Embryonic facial prominence (tissue), 1 donor: Measurements from ENCODE around the gene IGLL5.
"Not testable (repeated sequence)": the region's sequence is repeated elsewhere in the genome, so short reads cannot be mapped to it uniquely, and the experiment has no call there.

Experiments used
- DNase-seq: peaks from one replicate; pipeline ENCODE4 v3.0.0-alpha.2; 2016; ENCODE audit errors: extremely low spot score

IGLL5 gene

DNA sequence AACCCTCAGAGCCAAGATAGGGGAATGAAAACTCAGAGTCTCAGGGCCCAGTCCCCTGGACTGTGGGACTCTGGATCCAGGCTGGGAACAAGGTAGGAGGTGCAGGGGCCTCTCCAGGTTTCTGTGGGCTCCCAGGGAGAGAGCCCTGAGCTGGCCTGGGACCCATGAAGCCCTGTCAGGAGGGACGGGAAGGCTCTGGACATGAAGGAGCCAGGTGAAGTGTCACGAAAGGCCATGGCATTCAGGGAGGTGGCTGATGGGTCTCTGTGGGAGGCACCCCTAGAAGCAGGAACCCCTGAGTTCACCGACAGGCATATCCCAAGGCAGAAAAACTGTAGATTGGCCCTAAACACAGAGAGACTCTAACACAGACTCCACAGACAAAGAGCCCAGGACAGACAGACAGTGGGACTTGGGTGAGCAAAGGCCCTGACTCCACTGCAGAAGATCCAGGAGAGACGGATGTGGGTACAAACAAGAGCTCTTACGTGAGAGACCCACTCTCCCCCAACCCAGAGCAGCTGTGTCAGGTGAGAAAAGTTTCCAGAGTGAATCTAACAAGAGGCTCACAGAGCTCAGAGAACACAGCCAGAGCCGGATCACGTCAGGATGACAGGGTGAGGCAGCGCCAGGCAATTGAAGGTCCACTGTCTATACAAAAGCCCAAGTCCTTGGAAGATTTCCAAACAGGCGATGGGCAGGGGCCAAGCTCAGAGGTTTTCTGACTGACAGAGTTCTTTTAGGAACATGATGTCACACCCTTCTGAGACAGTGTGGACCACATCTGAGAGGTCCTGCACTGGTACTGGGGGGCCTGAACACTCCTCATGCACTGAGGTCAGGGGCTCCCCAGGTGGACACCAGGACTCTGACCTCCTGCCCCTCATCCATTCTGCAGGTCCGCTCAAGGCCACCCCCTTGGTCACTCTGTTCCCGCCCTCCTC lies 27.4 kb downstream of the IGLL5 start:
- no peak for DNase-seq

DNA sequence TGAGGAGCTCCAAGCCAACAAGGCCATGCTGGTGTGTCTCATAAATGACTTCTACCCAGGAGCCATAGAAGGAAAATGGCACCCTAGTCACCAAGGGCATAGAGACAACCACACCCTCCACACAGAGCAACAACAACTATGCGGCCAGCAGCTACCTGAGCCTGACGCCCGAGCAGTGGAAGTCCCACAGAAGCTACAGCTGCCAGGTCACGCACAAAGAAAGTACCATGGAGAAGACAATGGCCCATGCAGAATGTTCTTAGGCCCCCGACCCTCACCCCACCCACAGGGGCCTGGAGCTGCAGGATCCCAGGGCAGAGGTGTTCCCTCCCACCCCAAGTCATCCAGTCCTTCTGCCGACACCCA lies 28.0 kb downstream of the IGLL5 start:
- DNase-seq: no peak

DNA sequence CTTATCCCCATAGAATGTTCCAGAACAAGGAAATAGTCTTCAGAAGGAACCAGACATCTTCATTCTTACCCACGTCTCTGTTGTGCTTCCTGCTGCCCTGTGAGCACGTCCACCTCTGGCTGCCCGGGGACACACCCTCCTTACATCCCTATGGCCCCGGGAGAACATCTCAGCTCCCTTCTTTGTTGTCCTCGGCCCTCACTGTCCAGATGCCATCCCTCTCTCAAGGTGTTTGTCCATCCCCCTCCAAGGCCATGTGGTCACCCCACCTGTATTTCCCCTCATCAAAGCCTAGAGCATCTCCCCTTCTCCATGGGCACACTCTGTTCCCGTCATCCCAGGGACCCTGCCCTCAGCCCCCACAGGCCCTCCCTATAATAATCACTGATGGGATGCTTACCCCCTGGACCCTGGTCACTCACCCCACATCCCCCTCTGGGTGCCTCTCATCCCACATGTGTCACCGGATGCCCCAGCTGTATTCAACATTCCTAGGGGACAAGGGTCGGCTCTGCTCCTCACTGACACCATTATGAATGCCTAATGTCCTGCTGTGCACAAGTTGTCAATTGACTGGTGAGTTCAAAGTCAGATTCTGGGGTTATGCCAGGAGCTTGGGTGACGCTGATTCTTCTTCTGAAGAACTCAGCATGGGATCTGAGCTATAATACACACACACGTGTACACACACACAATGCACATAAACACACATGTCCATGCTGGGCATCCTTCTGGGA lies 28.8 kb downstream of the IGLL5 start:
- DNase-seq: no peak

DNA sequence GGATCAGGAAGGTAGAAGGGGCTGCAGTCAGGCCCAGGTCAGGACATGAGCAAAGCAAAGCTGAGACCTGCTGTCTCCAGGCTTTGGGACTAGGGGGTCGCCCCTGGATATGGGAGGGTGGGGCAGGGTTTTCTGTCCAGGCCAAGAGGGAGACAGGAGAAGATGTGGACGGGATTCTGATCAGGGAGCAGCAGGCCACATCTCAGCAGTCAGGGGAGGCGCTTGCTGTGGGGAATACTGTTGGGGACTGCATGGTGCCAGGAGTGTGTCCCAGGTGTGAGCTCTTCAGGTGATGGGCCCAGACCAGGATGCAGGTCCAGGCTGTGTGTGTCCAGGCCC lies 29.3 kb downstream of the IGLL5 start:
- DNase-seq: no peak

DNA sequence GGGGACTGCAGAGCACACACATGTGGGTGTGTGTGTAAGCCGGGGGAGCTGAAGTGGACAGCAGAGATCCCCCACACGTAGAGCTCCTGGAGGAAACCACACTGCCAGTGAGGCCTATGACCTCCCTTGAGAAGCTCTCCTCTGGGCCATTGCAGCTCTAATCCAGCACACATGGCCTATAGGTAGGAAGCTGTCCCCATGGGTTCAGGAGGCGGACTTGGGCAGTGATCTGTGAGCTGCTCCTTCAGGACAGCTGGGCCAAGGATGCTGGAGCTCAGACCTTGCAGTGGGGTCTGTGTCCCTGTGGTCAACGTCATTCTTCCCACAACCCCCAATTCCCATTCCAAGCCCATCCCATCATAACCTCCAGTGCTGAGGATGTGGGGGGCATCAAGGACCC lies 29.8 kb downstream of the IGLL5 start:
- no peak for DNase-seq

DNA sequence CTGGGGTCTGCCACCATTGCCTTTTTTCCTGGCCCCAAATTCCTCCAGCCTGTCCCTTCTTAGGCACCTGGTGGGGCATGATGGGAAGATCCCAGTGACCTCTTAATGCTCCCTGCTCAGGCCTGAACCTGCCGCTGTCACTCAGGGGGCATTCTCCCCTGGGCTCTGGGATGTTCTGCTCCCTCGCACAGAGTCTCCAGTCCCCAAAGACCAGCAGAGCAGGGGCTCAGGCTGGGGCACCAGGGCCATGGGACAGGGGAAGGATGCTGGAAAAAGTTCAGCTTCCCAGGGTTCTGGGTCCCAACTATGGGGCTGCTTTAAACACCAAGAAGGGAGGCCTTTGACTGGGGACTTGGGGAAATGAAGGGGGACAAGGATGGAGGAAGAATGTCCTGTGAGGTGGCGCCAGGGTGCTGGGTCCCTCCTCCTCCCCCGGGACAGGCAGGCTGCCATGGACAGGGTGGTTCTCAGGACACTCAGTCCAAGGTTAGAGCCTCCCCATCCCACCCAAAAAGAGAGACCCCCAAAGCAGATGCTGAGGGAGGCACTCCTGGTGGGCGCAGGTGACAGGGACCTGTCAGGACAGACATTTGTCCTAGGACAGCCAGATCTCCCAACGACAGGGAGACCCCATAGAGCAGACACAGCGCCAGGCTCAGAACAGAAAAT lies 30.8 kb downstream of the IGLL5 start:
- DNase-seq: no peak

DNA sequence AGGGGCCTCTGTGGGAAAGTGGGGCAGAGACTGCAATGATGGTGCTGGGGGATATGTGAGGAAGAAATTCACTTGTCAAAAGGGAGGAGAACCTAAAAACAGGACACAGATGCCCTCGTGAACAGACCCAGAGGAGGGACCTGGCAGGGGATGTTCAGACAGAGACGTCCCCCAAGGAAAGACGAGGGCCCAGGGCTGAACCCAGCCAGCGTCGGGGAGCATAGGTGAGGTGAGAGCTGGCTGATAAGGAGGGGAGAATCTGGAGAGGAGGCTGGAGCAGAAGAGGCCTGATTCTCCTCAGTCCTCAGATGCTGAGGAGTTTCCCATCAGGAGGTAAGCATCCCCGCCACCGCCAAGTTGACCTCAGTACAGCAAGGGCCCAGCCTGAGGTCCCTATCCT lies 31.4 kb downstream of the IGLL5 start:
- DNase-seq: no peak

DNA sequence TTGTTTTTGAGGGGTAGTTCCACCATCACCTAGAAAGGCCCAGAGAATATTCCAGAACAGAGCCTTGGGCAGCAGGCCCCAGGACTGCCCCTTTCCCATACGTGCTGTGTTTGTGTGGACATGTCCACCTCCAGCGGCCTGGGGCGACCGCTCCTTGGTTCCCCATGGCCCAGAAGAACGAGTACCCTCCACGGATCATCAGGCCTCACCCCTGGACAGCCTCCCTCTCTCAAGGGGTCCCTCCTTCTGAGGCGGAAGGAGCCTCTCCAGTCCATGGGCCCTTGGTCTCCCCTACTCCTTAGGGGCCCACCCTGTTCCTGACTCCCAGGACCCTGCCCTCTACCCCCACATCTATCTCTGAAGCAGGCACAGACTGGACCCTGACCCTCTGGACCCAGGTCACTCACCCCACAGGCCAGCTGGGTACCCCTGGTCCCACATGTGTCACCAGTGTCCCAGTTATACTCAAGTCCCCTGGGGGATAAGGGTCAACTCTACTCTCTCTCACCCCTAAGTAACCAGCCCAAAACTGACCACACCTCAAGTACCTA lies 32.6 kb downstream of the IGLL5 start:
- no peak for DNase-seq

DNA sequence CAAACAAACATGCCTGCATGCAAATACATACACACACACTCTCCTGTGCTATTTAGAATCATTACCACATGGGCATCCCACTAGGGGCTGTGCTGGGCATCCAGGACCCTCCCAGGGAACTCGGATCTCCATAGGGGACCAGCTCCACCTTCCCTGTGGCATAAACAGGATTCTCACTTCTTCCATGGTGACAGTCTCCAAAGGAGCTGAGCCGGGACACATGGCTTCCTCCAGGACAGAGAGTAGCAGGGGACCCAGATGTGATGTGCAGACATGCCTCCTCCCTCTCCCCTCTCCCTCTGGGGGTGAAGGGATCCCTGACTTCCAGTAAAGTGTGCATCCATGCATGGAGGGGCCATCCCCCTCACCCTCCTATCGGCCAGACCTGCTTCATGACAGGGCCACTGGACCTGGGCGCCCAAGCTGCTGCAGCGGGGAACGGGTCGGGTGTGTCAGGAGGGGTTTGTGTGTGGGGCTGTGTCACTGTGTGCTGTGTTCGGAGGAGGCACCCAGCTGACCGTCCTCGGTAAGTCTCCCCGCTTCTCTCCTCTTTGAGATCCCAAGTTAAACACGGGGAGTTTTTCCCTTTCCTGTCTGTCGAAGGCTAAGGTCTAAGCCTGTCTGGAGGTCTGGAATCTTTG lies 33.4 kb downstream of the IGLL5 start:
- DNase-seq: no peak

DNA sequence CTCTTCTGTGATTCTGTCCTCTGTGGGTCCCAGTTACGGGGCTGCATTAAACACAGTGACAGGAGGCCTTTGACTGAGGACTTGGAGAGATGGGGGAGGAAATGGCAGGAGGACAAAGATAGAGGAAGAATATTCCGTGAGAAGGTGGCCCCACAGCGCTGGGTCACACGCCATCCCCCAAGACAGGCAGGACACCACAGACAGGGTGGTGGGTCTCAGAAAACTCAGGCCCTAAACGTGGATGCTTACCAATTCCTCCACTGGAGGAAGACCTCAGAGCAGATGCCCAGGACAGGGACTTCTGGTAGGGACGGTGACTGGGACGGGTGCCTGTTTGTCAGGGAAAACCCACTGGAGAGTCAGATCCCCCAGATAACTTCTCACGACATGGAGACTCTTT lies 34.0 kb downstream of the IGLL5 start:
- no peak for DNase-seq

DNA sequence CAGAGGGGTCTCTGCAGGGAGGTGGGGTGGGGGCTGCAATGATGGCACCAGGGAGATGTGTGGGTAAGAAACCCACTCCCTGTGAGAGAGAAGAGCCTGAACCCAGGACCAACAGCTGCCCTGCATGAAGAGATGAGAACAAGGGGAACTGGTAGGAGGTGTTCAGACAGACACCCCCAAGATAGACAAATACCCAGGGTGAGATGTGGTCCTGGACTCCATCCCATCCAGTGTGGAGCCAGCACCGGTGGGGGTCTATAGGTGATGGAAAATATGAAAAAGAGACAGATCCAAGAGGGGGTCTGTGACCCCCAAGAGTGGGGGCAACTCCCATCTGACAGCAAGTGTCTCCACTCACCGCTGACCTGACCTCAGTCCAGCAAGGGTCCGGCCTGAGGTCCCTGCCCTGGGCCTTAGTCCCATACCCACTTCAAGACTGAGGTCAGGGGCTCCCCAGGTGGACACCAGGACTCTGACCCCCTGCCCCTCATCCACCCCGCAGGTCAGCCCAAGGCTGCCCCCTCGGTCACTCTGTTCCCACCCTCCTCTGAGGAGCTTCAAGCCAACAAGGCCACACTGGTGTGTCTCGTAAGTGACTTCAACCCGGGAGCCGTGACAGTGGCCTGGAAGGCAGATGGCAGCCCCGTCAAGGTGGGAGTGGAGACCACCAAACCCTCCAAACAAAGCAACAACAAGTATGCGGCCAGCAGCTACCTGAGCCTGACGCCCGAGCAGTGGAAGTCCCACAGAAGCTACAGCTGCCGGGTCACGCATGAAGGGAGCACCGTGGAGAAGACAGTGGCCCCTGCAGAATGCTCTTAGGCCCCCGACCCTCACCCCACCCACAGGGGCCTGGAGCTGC lies 34.7 kb downstream of the IGLL5 start:
- not testable (repeated sequence) for DNase-seq

DNA sequence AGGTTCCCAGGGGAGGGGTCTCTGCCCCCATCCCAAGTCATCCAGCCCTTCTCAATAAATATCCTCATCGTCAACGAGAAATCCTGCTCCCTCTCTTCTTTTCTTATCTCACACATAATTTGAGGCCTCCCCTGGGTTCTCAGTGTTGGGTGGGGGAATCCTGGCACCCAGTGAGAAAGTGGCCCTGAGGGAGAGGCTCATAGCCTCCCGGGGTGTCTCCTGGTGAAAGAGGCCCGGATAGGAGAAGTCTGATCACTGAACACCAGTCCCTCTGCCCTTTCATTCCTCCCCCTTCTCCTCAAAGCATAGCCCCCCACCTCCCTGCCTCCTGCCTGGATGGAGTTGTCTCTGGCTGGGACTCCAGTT lies 35.3 kb downstream of the IGLL5 start:
- DNase-seq: no peak

DNA sequence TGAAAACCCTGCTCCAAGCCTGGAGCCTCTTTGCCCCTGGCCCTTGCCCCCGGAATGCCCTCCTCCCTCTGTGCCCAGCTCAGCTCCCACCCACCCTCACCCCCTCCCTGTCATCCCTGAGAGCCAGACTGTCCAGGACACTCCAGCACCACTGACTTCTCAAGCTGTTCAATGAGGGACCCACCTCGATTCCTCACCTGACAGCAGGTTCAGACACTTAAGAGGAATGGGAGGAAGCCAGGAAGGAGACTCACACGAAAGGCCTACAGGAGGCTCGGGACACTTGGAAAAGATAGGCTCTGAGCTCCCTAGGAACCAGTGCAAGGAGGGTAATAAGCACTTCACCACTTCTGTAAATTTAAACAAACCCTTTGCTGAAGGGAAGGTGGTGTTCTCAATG lies 35.8 kb downstream of the IGLL5 start:
- no peak for DNase-seq

DNA sequence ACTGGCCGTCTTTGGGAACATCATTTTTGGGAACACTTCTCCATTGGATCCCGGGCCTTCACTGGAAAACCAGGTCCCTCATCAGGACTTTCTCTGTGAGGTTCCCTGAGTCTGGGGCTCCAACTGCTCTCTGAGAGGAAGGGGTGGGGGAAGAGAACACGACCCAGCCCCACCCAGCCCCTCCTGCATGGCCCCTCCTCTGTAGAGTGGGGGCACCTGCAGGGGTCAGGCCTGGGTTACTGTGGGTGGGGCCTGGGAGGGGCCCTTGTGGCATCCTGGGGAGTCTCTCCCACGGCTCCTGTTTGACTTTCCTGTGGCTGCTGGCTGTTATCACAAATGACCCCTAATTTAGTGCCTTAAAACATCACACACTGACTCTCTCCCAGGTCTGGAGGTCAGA lies 36.3 kb downstream of the IGLL5 start:
- no peak for DNase-seq

DNA sequence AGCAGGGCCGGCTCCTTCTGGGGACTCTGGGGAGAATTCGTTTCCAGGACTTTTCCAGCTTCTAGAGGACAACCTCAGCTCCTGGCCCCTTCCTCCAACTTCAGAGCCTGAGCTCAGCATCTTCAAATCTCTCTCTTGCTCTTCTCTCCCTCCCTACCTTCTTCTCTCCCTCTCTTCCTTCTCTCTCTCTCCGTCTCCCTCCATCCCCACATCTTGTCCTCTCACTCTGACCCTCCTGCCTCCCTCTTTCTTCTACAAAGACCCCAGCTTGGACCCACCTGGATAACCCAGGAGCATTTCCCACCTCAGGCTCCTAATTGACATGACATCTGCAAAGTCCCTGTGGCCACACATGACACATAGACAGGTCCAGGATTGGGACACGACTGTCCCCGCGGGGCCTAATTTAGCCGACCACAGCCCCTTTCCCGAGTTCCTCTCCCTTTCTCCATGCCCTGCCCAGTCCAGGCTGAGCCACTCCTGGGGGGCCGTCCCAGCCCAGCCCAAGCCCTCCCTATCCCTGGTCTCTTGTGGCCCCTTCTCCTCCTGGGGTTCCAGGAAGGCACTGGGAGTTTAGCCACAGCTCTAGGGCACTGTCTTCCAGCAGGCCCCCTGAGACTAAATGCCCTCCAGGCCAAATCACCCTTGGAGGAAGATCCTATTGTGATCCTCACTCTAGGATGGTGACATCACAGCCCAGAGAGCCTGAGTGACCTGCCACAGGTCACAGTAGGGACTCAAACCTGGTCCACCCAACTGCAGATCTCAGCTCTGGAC lies 36.9 kb downstream of the IGLL5 start:
- no peak for DNase-seq

DNA sequence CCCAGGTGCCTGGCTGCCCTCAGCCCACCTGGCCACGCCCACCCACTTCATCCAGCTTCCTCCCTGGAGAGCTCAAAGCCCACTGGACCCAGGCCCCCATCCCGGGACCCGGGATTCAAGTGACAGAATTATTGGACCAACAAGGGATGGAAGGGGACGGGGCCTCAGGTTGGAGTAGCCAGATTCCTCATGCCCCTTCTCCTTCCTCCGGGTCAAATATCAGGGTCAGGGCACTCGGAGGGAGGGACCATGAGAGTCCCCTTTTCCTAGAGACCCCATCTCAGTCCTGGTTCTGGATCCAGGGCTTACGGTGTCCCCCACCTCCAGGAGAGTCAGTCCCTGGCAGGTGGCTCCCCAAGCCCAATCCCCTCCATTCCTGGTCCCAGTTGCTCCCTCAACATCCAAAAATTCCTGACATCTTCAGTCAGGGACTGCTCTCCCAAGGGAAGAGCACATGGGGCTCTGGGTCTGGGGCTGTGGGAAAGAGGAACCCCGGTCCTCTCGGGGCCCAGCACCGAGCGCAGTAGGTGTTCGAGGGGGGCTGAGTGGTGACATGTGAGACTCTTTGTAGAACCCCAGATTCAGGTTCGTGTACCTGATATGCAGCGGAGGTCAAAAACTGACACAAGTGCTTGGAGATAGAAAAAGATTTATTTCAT lies 37.7 kb downstream of the IGLL5 start:
- DNase-seq: no peak

DNA sequence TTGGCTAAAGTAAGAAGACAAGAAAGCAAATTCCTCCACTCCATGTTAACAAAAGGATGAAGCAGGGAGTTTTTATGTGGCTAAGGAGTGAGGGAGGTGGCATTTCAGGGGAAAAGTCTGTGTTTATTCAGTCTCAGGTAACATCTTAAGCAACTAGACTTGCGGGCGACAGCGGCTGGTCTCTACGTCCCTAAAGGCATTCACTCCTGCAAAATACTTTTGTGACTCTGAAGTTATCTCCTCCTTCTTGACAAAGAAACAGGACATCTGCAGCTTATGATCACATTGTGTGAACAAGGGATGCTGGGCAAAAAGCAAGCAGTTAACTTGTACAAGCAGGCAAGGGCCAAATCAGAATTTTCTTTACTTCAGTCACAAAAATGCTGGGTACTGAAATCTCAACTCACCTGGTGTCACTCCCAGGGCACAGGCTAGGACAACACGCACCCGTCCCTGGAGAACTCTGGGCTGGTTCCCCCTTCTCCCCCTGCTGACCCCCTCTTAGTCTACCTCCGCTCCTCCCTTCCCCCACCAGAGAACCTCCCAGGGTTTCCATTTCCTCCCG lies 38.3 kb downstream of the IGLL5 start:
- DNase-seq: no peak

DNA sequence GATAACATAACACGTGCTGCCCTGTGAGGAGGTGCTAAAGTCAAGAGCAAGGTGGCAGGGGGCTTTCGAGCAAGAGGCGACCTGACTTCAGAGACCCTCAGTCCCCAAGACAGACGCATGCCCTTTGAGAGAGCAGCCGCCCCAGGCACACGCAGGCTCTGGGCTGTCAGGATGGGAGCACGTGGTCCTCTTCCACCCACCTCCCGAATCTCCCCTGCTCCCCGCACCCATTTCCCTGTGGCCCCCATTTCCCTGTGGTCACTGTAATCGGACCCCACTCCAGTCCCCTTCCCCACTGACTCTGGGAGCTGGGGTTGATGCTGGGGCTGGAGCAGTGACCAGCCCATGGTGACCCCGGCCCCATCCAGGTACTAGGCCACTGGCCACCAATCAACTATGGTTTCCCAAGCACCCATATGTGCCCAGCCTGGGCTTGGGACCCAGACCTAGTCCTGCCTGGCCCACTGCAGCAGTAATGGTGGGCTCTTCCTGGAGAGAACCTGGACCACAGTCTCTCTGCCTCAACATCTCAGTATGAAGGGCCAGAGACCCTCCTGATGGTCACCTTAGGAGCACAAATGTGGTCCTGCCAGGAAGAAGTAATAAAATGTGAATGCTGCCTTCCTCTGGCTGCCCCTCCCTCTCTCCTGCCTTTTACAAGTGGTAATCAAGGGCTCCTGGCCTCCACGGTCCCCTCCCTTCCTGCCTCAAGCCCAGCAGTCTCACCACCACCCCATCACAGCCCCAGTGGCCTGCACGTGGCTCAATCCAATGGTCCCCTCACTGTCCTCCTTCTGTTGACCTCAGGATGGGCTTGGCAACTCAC lies 39.0 kb downstream of the IGLL5 start:
- DNase-seq: no peak
